GM18520 (cell line): ENCODE data around the gene NUFIP2.
"Not testable (repeated sequence)": the region's sequence is repeated elsewhere in the genome, so short reads cannot be mapped to it uniquely, and the experiment has no call there.

Experiments
- ATAC-seq: cut with Tn5 transposase; IDR thresholded peaks from one replicate; pipeline ENCODE4 v1.9.1; 2021; ENCODE audit not compliant: unreplicated experiment

NUFIP2 gene, protein sequence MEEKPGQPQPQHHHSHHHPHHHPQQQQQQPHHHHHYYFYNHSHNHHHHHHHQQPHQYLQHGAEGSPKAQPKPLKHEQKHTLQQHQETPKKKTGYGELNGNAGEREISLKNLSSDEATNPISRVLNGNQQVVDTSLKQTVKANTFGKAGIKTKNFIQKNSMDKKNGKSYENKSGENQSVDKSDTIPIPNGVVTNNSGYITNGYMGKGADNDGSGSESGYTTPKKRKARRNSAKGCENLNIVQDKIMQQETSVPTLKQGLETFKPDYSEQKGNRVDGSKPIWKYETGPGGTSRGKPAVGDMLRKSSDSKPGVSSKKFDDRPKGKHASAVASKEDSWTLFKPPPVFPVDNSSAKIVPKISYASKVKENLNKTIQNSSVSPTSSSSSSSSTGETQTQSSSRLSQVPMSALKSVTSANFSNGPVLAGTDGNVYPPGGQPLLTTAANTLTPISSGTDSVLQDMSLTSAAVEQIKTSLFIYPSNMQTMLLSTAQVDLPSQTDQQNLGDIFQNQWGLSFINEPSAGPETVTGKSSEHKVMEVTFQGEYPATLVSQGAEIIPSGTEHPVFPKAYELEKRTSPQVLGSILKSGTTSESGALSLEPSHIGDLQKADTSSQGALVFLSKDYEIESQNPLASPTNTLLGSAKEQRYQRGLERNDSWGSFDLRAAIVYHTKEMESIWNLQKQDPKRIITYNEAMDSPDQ

DNA sequence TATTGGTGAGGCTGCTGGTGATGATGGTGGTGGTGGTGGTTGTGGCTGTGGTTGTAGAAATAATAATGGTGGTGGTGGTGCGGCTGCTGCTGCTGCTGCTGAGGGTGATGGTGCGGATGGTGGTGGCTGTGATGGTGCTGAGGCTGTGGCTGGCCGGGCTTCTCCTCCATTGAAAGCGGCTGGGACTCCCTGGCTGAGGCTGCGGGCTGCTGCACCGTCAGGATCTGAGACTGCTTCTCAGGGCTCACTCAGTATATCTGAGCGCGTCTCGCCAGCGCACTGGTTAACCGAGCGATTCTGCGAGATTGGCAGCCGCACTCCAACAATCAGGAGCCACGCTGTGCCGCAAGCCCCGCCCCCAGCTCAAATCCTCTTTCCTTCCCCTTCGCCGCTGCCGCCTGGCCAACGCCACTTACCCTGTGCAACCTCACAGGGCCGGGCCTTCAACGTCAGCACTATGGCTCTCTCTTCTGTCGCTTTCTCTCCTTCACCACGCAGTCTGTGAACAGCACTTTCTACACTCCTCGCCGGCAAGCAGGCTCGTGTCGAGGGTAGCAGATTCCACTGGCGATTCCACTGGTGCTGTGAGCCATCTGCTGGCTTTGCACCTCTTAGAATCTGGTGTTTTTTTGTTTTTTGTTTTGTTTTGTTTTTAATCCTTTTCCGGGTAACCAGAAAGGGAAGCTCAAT, at the start of gene NUFIP2:
Gene NUFIP2 (minus strand): TSS at position 259 of the 690 bp plus-strand sequence. CDS start 89 bp downstream, at position 170.
- peak; percentile 80 for ATAC-seq

GRCh38 chr17:29342158-29342765, 48.3 kb upstream of the NUFIP2 start:
- ATAC-seq: no peak

GRCh38 chr17:29341726-29342125, 47.8 kb upstream of the NUFIP2 start:
- no peak for ATAC-seq

DNA sequence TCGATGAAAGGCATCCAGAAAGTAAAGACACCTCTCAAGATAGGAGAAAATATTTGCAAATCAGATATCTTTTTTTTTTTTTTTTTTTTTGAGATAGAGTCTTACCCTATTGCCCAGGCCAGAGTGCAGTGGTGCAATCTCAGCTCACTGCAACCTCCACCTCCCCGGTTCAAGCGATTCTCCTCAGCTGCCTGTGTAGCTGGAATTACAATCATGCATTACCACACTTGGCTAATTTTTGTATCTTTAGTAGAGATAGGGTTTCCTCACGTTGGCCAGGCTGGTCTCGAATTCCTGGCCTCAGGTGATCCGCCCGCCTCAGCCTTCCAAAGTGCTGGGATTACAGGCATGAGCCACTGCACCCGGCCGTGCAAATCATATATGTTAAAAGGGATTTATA, 45.1 kb upstream of the NUFIP2 start:
- ATAC-seq: not testable (repeated sequence)

- no peak for ATAC-seq
Observed at GRCh38 chr17:29331708-29332085, 37.7 kb upstream of the NUFIP2 start.

- ATAC-seq: no peak
Observed at GRCh38 chr17:29331075-29331707, 37.2 kb upstream of the NUFIP2 start.

DNA sequence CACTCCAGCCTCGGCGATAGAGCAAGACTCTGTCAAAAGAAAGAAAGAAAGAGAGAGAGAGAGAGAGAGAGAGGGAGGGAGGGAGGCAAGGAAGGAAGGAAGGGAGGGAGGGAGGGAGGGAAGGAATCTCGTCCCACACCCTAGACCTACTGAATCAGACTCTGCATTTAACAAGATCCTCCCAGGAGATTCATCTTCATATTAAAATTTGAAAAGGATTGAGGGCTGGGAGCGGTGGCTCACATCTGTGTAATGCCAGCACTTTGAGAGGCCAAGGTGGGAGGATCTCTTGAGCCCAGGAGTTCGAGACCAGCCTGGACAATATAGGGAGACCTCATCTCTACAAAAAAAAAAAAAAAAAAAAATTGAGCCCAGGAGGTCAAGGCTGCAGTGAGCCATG, 33.5 kb upstream of the NUFIP2 start:
- ATAC-seq: no peak

- no peak for ATAC-seq
Observed at GRCh38 chr17:29326023-29326813, 32.3 kb upstream of the NUFIP2 start.

DNA sequence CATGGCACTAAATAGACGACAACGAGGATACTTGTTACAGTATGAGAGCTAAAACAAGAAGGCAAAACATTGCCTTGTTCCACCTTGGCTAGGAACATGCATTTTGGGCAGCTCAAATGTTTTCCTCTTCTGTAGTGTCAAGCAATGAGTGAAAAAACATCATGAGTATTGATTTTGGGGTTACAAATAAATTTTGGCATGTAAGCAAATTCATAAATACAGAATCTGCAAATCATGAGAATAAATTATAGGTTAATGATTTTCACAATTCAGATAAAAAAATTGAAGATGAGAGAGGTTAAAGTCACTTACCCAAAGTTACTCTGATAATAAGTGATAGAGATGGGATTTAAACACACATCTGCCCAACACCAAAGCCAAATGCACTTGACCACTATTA, 28.4 kb upstream of the NUFIP2 start:
- ATAC-seq: no peak

DNA sequence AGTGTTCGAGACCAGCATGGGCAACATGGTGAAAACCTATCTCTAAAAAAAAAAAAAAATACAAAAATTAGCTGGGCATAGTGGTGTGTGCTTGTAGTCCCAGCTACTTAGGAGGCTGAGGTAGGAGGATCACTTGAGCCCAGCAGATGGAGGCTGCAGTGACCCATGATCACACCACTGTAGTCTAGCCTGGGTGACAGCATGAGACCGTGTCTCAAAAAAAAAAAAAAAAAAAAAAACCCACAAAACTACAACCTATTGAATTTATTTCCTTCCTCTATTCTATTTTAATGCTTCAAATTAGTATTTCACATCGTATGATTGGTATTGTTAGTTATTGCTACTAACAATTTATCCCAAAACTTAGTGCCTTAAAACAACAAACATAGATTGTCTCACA, 9.4 kb upstream of the NUFIP2 start:
- ATAC-seq: no peak

DNA sequence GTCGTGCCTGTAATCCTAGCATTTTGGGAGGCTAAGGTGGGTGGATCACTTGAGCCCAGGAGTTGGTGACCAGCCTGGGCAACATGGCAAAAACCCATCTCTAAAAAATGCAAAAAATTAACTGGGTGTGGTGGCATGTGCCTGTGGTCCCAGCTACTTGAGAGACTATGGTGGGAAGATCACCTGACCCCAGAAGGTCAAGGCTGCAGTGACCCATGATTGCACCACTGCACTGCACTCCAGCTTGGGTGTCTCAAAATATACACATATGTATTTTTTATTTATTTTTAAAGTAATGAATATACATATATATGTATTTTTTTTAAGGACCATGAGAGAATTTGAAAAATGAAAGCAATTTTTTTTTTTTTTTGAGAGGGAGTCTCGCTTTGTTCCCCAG, 5.1 kb upstream of the NUFIP2 start:
- ATAC-seq: no peak

DNA sequence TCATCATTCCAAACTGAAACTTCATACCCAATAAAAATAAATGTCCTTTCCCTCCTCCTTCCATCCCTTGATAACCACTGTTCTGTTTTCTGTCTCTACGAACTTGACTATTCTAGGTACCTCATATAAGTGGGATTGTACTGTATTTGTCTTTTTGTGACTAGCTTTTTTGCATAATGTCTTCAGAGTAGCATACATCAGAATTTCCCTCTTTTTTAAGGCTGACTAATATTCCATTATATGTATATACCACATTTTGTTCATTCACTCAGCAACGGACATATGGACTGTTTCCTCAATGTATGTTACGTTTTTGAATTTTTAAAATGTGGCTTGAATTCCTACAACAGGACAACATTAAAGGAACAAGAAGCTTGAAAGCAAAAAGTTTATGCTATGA, 1.5 kb upstream of the NUFIP2 start:
- ATAC-seq: no peak

- ATAC-seq: no peak
Observed at GRCh38 chr17:29294580-29294900, 592 bp upstream of the NUFIP2 start.

DNA sequence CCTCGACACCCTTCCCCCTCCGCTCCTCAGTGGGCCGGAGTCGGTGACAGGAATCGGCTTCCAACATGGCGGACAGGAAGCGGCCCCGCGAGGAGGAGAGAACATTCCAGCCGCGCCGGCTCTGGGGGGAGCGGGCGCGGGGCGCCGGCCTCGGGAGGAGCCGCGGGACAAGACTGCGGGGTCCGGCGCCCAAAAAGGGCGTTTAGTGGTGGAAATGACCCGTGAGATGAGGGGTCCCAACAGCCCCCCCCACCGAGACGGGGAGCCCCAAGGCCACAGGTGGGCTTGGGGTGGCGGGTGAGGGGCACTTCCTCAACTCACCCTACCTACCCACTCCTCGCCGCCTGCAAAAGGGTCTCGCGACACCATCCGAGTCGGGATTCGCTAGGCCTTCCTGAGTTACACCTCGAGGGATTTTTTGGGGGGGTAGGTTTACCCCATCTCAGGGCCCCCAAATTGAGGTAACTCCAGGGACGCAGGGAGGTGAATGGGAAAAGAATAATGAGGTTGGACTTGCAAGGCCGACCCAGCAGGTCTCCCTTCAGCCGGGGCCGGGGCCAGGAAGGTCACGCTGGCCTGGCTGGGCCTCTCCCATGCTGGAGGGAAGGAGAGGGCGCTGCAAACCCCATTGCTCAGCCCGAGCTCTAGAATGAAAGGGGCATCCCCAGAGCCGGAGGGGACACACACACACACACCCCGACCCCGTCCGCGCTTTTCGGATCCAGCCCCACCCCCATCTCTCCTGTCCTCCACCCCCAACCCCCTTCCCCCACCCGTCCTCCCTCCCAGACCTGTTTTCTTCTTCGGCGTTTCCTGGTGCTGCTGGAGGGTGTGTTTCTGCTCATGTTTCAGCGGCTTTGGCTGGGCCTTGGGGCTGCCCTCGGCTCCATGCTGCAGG, 707 bp downstream of the NUFIP2 start:
- ATAC-seq: no peak

DNA sequence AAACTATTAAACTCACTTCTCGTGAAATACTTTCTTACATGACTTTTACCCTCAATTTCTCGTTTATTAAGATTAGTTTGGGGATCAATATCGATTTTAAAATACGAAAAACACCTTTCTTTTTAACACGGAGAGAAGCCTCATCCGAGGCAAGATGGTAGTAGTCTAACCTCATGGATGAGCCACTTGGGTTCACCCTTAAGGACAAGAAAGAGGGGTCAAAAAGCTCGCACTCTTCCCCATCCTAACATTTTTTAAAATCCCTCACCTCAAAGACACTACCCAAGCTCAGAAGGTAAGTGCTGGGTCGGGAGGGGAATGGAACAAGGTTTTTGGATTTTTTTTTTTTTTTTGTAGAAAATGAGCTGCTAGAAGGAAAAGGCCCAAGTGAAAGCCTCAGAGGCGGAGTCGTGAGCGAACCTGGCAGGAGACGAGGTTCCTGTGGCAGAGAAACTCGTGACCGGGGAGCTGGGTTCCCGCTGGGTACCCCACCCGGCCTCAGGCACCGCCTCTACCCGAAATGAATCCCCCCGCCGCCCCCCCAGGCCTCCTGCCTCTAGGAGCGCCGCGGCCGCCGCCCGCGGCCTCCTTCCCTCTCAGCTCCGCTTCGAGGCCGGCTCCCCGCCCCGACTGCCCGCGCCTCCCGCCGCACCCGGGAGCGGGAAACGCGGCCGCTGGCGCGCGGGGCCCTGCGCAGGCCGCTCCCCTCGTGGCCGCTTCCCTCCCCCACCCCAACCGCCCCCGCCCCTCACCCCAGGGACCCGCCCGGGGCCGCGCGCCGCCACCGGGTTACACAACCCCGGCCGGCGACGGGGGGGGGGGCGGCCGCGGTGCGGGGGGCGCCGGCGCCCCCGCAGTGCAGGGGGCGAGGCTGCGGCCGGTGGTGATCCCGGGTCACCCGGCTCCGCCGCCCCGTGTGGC, 1.6 kb downstream of the NUFIP2 start:
- no peak for ATAC-seq

DNA sequence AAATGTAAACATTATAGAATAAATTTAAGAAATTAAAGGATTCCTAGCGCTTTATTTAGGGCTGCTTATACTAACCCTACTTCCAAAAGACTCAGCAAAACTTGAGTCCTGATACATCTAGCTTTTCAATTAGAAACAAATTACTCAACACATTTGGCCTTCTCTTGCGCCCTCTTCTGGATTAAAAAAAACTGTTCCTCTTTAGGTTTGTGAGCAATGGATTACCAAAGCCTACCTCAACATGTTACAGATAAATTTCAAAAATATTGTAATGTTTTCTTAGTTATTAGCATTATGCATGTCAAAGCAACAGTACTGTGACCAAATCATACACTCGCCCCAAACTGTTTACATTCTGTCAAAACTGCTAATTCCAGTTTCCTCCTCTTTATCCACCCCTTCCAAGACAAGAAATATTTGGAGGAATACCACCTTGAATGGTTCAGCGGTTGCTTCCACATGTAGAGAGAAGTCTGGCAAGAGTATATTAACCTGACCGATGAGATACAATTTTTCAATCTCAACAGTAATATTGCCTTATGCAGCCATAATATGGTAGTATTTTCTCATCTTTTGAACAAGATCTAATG, 2.7 kb downstream of the NUFIP2 start:
- no peak for ATAC-seq

- ATAC-seq: no peak
Observed at GRCh38 chr17:29289852-29290251, 4.1 kb downstream of the NUFIP2 start.

DNA sequence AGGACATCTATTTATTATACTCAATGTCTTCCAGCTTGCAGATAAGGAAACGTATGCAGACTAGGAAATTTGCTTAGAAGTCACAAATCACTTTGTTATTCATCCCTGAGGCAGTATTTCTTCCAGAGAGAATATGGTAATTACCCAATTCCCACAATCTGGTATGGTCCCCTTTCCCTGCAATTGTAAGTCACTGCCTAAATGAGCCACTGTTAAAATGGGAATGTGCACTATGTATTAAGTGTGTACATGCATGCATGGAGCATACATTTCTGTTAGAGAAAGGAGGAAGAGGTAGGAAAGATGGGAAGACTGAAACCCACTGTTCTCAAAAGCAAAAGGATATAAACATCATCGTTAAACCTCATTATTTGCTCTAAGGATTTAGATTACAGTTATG, 10.0 kb downstream of the NUFIP2 start:
- no peak for ATAC-seq
